ENCODE results near the gene OR10V1.

DNA sequence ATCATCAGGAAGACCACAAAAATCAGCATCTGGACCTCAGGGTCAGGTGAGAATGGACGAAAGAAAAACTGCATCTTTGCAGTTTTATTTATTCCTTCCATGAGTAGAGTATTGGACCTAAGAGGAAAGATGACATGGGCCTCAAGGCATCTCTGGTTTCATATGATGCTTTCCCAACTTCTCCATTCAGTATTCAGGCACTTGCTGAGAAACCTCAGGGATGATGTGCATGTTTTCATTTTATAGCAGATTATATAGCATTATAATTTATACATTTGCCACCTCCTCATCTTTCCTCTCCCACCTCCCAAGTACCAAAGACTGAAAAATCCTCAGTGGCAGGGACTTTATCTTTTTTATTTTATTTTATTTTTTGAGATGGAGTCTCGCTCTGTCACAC, at the start of gene OR10V1:
- TF ChIP-seq, protein P1, sequence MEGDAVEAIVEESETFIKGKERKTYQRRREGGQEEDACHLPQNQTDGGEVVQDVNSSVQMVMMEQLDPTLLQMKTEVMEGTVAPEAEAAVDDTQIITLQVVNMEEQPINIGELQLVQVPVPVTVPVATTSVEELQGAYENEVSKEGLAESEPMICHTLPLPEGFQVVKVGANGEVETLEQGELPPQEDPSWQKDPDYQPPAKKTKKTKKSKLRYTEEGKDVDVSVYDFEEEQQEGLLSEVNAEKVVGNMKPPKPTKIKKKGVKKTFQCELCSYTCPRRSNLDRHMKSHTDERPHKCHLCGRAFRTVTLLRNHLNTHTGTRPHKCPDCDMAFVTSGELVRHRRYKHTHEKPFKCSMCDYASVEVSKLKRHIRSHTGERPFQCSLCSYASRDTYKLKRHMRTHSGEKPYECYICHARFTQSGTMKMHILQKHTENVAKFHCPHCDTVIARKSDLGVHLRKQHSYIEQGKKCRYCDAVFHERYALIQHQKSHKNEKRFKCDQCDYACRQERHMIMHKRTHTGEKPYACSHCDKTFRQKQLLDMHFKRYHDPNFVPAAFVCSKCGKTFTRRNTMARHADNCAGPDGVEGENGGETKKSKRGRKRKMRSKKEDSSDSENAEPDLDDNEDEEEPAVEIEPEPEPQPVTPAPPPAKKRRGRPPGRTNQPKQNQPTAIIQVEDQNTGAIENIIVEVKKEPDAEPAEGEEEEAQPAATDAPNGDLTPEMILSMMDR (IDR thresholded peaks at IDR 0.05), result no peak
- no peak for TF ChIP-seq POLR2A (IDR thresholded peaks at IDR 0.05)

Measured in testis (tissue), 2 donors.